ENCODE results near the gene SPATA2L. TPM values are rescaled to one million over a fixed set of nuclear protein-coding genes. Genes with fewer than 3 reads are reported as not detected.

SPATA2L gene
- total and polyA plus RNA-seq, 12 donors: 1.9 to 13.0 (median 3.1) TPM

GRCh38 chr16:89656435-89657121, 44.9 kb downstream of the SPATA2L start:
- Histone ChIP-seq H3K9me3 (no peaks in the 10 kb centered on the region), H3K27me3 (no peaks in the 10 kb centered on the region), H3K27ac (peak overlapping the region in 5 of 10 donors; percentile 85 to 98 (median 91)), H3K4me3 (peak overlapping the region; percentile 84 to 100 (median 98)), H3K36me3 (peaks cover 0 to 37% (median 0%) of the 10 kb centered on the region in 9 donors), H3K4me1 (peaks cover 9 to 31% (median 20%) of the 10 kb centered on the region in 9 donors)
- no peak for TF ChIP-seq CTCF (IDR thresholded peaks at IDR 0.05)
- intact Hi-C loops (cut with DNase I): loop anchor here in 1 of 10 donors (10.0 kb wide), 1 partner anchor 218 kb away; the partner anchor contains the start of gene TCF25
- ATAC-seq (no peak), DNase-seq (no peak)
- 31 to 35% methylated on average over 32 of the region's 32 CpGs for WGBS, 2 donors

DNA sequence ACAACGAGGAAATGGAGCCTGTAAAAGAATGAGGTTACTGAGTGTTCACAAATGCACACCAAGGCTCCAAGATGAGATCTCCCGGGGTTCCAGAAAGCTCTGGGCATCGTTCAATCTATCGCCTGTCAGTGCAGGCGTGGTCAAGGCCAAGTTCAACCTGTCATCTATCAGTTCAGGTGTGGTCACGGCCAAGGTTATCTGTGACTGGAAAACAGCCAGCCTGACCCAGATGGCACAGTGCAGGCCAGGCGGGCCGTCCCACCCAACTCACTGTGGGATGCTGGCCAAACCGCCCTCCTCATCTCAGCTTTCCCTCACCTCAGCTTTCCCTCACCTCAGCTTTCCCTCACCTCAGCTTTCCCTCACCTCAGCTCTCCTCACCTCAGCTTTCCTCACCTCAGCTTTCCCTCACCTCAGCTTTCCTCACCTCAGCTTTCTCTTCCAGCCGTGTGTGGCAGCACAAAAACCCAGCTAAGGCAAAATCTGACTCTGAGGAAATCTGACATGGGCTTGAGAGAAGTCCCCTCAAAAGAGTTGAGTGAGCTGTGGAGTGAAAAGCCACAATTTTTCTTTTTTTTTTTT, 46.4 kb downstream of the SPATA2L start:
- TF ChIP-seq CTCF (IDR thresholded peaks at IDR 0.05): no peak
- DNase-seq (no peak), ATAC-seq (no peak)
- Histone ChIP-seq H3K4me3 (no peak overlapping the region), H3K36me3 (peaks cover 0 to 39% (median 3%) of the 10 kb centered on the region in 9 donors), H3K27me3 (no peaks in the 10 kb centered on the region), H3K9me3 (no peaks in the 10 kb centered on the region), H3K4me1 (peaks cover 9 to 26% (median 20%) of the 10 kb centered on the region in 9 donors), H3K27ac (no peak overlapping the region)
- intact Hi-C loops (cut with DNase I): loop anchor here in 1 of 10 donors (10.0 kb wide), 1 partner anchor 220 kb away; the partner anchor contains the start of gene TCF25
- WGBS, 2 donors: 76 to 84% methylated on average over 10 of the region's 10 CpGs

- no peaks in the 10 kb centered on the region for H3K27me3 ChIP-seq
- H3K9me3 ChIP-seq: no peaks in the 10 kb centered on the region
- peaks cover 0 to 52% (median 8%) of the 10 kb centered on the region in 9 donors for H3K36me3 ChIP-seq
- H3K4me1 ChIP-seq: peaks cover 9 to 24% (median 14%) of the 10 kb centered on the region in 9 donors
- no peak for DNase-seq
- 89% methylated on average over 10 of the region's 10 CpGs for WGBS, 2 donors
- intact Hi-C loops (cut with DNase I): loop anchor here in 1 of 10 donors (10.0 kb wide), 1 partner anchor 221 kb away; the partner anchor contains the start of gene TCF25
- H3K4me3 ChIP-seq: no peak overlapping the region
- TF ChIP-seq CTCF (IDR thresholded peaks at IDR 0.05): no peak
- H3K27ac ChIP-seq: no peak overlapping the region
- ATAC-seq: no peak
Observed at GRCh38 chr16:89653656-89654295, 47.7 kb downstream of the SPATA2L start.

- H3K36me3 ChIP-seq: peaks cover 0 to 67% (median 19%) of the 10 kb centered on the region in 9 donors
- no peak overlapping the region for H3K27ac ChIP-seq
- no peaks in the 10 kb centered on the region for H3K9me3 ChIP-seq
- peaks cover 2 to 13% (median 5%) of the 10 kb centered on the region in 9 donors for H3K4me1 ChIP-seq
- intact Hi-C loops (cut with DNase I): loop anchor here in 1 of 10 donors (10.0 kb wide), 1 partner anchor 223 kb away; the partner anchor contains the start of gene TCF25
- H3K27me3 ChIP-seq: no peaks in the 10 kb centered on the region
- ATAC-seq (no peak), DNase-seq (no peak)
- no peak for TF ChIP-seq CTCF (IDR thresholded peaks at IDR 0.05)
- 89 to 95% methylated on average over 15 of the region's 15 CpGs for WGBS, 2 donors
- no peak overlapping the region for H3K4me3 ChIP-seq
Observed at GRCh38 chr16:89651584-89651983, 49.9 kb downstream of the SPATA2L start.

All from heart right ventricle (tissue), 16 donors.